ENCODE results near the gene LRP1. TPM values are rescaled to one million over a fixed set of nuclear protein-coding genes. Genes with fewer than 3 reads are reported as not detected.

Gene LRP1
- total RNA-seq, 1 donor from 2014 or later: 0.93 TPM

GRCh38 chr12:57232156-57232756 is 104.0 kb downstream of the LRP1 start:
- Mint-ChIP-seq H3K27me3 (peaks cover 12% of the 10 kb centered on the region), H3K4me3 (peak overlapping the region; percentile 12), H3K36me3 (ENCODE audit: low read depth) (peaks cover 56% of the 10 kb centered on the region), H3K4me1 (peaks cover 51% of the 10 kb centered on the region), H3K9me3 (no peaks in the 10 kb centered on the region), H3K27ac (no peak overlapping the region)
- no peak for DNase-seq
- intact Hi-C loops (cut with micrococcal nuclease): no loop called here

GRCh38 chr12:57233357-57234232 is 105.3 kb downstream of the LRP1 start:
- no peak for DNase-seq
- Mint-ChIP-seq H3K27ac (no peak overlapping the region), H3K4me1 (peaks cover 55% of the 10 kb centered on the region), H3K4me3 (no peak overlapping the region), H3K9me3 (no peaks in the 10 kb centered on the region), H3K36me3 (ENCODE audit: low read depth) (peaks cover 56% of the 10 kb centered on the region), H3K27me3 (peaks cover 14% of the 10 kb centered on the region)
- intact Hi-C loops (cut with micrococcal nuclease): no loop called here

DNA sequence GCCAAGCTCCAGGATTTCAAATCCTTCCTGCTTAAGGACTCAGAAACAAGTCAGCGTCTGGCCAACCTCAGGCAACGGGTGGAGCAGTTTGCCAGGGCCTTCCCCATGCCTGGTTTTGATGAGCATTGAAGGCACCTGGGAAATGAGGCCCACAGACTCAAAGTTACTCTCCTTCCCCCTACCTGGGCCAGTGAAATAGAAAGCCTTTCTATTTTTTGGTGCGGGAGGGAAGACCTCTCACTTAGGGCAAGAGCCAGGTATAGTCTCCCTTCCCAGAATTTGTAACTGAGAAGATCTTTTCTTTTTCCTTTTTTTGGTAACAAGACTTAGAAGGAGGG is 105.9 kb downstream of the LRP1 start:
- peaks cover 17% of the 10 kb centered on the region for H3K27me3 Mint-ChIP-seq
- H3K36me3 Mint-ChIP-seq (ENCODE audit: low read depth): peaks cover 56% of the 10 kb centered on the region
- no peak overlapping the region for H3K4me3 Mint-ChIP-seq
- peaks cover 53% of the 10 kb centered on the region for H3K4me1 Mint-ChIP-seq
- intact Hi-C loops (cut with micrococcal nuclease): no loop called here
- no peak overlapping the region for H3K27ac Mint-ChIP-seq
- no peaks in the 10 kb centered on the region for H3K9me3 Mint-ChIP-seq
- DNase-seq: no peak

- no peaks in the 10 kb centered on the region for H3K9me3 Mint-ChIP-seq
- no peak for DNase-seq
- H3K27ac Mint-ChIP-seq: no peak overlapping the region
- peaks cover 17% of the 10 kb centered on the region for H3K27me3 Mint-ChIP-seq
- no peak overlapping the region for H3K4me3 Mint-ChIP-seq
- peaks cover 52% of the 10 kb centered on the region for H3K4me1 Mint-ChIP-seq
- peaks cover 55% of the 10 kb centered on the region for H3K36me3 Mint-ChIP-seq (ENCODE audit: low read depth)
- intact Hi-C loops (cut with micrococcal nuclease): no loop called here
Measured at GRCh38 chr12:57234571-57235016, 106.3 kb downstream of the LRP1 start.

DNA sequence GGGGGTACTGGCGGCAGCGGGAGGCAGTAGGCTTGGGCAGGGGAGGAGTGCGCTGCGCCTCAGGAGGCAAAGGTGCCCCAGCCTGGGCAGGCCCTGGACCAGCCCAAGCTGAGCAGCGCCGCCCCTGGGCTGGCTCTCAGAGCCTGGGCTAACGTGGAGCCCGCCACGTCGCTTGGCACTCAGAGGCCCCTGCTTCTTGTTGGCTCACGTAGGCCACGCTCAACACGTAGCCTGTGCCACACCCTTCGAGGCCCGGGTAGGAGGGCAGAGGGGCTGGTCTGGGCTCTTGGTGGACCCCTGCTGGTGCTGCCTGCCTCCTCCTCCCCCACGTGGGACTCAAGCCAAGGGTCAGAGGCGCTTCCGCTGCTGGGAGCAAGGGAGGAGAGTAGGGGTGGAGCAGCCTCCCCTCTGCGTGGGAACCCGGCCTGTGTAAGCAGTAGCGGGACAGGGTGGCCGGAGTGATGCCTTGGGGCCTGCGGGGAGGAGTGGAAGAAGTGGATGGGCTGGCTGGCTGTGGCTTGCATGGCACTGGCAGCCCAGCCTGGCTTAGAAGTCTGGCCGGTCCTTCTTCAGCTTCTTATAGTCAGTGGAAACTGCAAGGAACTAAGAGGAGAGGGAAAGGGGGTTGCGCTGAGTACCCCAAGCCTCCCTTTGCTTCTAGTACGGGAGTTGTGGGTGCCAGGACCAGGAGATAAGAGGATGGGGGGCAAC is 106.9 kb downstream of the LRP1 start:
- no peak overlapping the region for H3K4me3 Mint-ChIP-seq
- H3K9me3 Mint-ChIP-seq: no peaks in the 10 kb centered on the region
- H3K27me3 Mint-ChIP-seq: peaks cover 17% of the 10 kb centered on the region
- DNase-seq: no peak
- intact Hi-C loops (cut with micrococcal nuclease): no loop called here
- H3K27ac Mint-ChIP-seq: no peak overlapping the region
- H3K36me3 Mint-ChIP-seq (ENCODE audit: low read depth): peaks cover 50% of the 10 kb centered on the region
- H3K4me1 Mint-ChIP-seq: peaks cover 51% of the 10 kb centered on the region

DNA sequence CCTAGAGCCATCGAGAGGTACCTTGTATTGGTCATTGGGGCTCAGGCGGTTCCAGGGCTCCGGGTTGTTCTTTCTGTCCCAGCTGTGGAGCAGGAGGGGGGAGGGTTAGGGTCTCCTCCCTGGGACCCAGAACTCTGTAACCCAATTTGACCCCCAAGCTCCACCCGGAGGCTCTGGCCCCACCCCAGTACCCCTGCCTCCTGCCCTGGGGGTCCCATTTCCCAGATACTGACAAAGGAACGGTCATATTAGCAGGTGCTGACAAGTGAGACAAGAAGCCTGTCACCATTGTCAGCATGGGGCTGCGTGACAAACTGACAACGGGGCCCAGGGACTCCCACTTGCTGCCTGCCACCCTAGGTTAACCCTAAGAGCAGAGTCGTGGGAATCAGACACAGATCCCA is 107.4 kb downstream of the LRP1 start:
- Mint-ChIP-seq H3K4me1 (peaks cover 51% of the 10 kb centered on the region), H3K27me3 (peaks cover 23% of the 10 kb centered on the region), H3K9me3 (no peaks in the 10 kb centered on the region), H3K36me3 (ENCODE audit: low read depth) (peaks cover 44% of the 10 kb centered on the region), H3K4me3 (no peak overlapping the region), H3K27ac (no peak overlapping the region)
- intact Hi-C loops (cut with micrococcal nuclease): no loop called here
- no peak for DNase-seq

DNA sequence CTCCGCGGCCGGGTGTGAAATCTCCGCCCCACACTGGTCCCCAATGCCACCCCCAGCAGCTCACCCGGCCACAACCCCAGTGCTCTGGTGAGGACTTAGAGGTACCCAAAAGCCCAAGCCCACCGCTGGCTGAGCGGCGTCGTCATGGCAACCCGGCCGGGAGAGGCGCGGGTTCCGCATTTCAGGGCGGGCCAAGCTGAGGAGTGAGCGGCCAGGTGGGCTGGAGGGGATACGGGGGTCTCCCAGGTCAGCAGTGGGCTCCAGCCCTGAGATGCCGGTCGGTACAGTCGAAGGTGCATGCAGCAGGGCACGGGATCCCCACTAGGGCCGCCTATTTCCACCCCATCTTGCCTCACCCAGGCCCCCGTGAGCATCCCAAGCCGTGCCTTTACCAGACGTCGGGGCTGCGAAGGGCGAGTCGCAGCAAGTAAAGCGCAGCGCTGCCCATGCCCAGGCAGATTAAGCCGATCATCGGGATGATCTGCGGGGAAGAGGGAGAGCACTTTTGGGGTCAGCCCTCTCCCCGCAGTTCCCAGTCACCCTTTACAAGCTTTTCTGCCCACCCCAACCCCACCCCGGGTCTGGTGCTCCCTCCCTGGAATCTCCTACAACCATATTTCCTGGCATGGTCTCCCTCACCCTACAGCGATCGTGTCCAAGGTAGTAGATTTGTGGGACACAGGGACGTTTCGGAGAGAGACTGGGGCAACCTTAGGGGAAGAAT is 108.1 kb downstream of the LRP1 start:
- H3K27ac Mint-ChIP-seq: no peak overlapping the region
- peaks cover 41% of the 10 kb centered on the region for H3K36me3 Mint-ChIP-seq (ENCODE audit: low read depth)
- peaks cover 29% of the 10 kb centered on the region for H3K27me3 Mint-ChIP-seq
- no peaks in the 10 kb centered on the region for H3K9me3 Mint-ChIP-seq
- H3K4me1 Mint-ChIP-seq: peaks cover 55% of the 10 kb centered on the region
- no peak for DNase-seq
- H3K4me3 Mint-ChIP-seq: no peak overlapping the region
- intact Hi-C loops (cut with micrococcal nuclease): no loop called here

- Mint-ChIP-seq H3K9me3 (no peaks in the 10 kb centered on the region), H3K36me3 (ENCODE audit: low read depth) (peaks cover 34% of the 10 kb centered on the region), H3K27ac (no peak overlapping the region), H3K27me3 (peaks cover 36% of the 10 kb centered on the region), H3K4me1 (peaks cover 57% of the 10 kb centered on the region), H3K4me3 (peak overlapping the region; percentile 83)
- DNase-seq: no peak
- intact Hi-C loops (cut with micrococcal nuclease): no loop called here
Measured at GRCh38 chr12:57236925-57237595, 108.8 kb downstream of the LRP1 start.

DNA sequence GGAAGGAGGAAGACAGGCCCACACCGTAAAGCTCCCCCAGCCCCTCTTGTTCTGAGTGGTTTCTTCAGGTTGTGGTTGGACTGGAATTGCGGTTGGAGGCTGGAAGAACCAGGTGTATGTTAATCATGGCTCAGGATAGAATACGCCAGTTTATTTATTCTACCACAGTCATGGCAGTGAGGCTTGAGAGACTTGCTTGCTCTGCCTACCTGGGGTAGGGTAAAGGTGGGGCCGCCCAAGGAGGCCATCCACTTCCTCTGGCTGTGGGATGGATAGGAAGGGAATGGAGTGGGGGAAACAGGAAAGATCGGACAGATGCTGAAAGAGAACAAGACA is 109.3 kb downstream of the LRP1 start:
- peaks cover 57% of the 10 kb centered on the region for H3K4me1 Mint-ChIP-seq
- DNase-seq: no peak
- peak overlapping the region; percentile 44 for H3K27ac Mint-ChIP-seq
- no peaks in the 10 kb centered on the region for H3K9me3 Mint-ChIP-seq
- H3K27me3 Mint-ChIP-seq: peaks cover 39% of the 10 kb centered on the region
- H3K4me3 Mint-ChIP-seq: peak overlapping the region; percentile 83
- peaks cover 30% of the 10 kb centered on the region for H3K36me3 Mint-ChIP-seq (ENCODE audit: low read depth)
- intact Hi-C loops (cut with micrococcal nuclease): no loop called here

- H3K4me3 Mint-ChIP-seq: peak overlapping the region; percentile 92
- intact Hi-C loops (cut with micrococcal nuclease): loop anchor here (2.0 kb wide), 1 partner anchor 13 kb away; no protein-coding TSS in a partner anchor
- peaks cover 25% of the 10 kb centered on the region for H3K36me3 Mint-ChIP-seq (ENCODE audit: low read depth)
- H3K27ac Mint-ChIP-seq: peak overlapping the region; percentile 83
- H3K4me1 Mint-ChIP-seq: peaks cover 61% of the 10 kb centered on the region
- H3K9me3 Mint-ChIP-seq: no peaks in the 10 kb centered on the region
- peaks cover 41% of the 10 kb centered on the region for H3K27me3 Mint-ChIP-seq
- peak; percentile 77 for DNase-seq
Measured at GRCh38 chr12:57237932-57238853, 109.9 kb downstream of the LRP1 start.

DNA sequence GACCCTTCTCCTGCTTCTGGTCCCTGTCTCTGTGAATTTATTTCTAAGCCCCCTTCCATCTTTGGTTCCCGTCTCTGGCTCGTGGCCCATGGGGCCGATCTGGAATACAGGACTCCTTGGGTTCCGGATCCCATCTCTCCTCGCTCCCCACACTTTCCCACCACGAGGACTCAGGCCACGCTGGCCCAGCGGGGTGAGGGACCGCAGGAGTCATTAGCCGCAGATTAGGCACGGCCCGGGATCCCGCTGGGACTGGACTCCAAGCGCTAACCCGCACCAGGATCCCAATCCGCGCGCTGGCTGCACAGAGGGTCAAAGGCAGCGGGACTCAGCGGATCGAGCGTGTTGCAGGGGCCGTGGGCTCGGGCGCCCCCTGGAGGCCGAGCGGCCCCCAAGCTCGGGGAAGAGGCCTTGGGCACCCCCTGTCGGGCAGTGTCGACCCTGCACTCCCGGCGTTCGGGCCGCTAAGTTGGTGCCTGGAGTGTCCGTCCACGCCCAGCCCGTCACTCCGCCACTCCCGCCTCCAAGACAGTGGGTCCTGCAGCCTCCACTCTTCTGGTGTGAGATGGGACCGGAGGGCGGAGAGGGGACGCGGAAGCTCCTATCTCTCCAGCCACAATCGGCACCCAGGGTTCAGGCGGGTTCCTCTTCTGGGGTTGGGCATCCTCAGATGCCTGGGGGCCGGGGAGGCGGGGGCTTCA is 110.7 kb downstream of the LRP1 start:
- peaks cover 19% of the 10 kb centered on the region for H3K36me3 Mint-ChIP-seq (ENCODE audit: low read depth)
- DNase-seq: peak; percentile 97
- peaks cover 64% of the 10 kb centered on the region for H3K4me1 Mint-ChIP-seq
- H3K4me3 Mint-ChIP-seq: peak overlapping the region; percentile 92
- H3K27me3 Mint-ChIP-seq: peaks cover 41% of the 10 kb centered on the region
- peak overlapping the region; percentile 91 for H3K27ac Mint-ChIP-seq
- H3K9me3 Mint-ChIP-seq: no peaks in the 10 kb centered on the region
- intact Hi-C loops (cut with micrococcal nuclease): loop anchor here (1.0 to 2.0 kb wide), 4 partner anchors 10 to 192 kb away; partner anchors contain the start of genes R3HDM2 and SHMT2

- H3K27me3 Mint-ChIP-seq: peaks cover 41% of the 10 kb centered on the region
- peaks cover 12% of the 10 kb centered on the region for H3K36me3 Mint-ChIP-seq (ENCODE audit: low read depth)
- H3K27ac Mint-ChIP-seq: peak overlapping the region; percentile 91
- peaks cover 61% of the 10 kb centered on the region for H3K4me1 Mint-ChIP-seq
- DNase-seq: no peak
- peak overlapping the region; percentile 92 for H3K4me3 Mint-ChIP-seq
- intact Hi-C loops (cut with micrococcal nuclease): loop anchor here (1.0 to 10.0 kb wide), 5 partner anchors 10 to 605 kb away; partner anchors contain the start of genes BAZ2A, R3HDM2 and SHMT2
- H3K9me3 Mint-ChIP-seq: no peaks in the 10 kb centered on the region
Measured at GRCh38 chr12:57239587-57240065, 111.3 kb downstream of the LRP1 start.
